Endometrium (tissue), 2 donors: ENCODE data around the gene RER1.

Experiments
- FAIRE-seq: peaks from 2 replicates; lab custom pipeline; 2012; peaks lifted over from hg19 to GRCh38; lab: Jason Lieb, UNC
- donor health status: control.
- donor health status: control.

The RER1 gene

GRCh38 chr1:2407991-2408275, 16.3 kb downstream of the RER1 start:
- no peak for FAIRE-seq

- no peak for FAIRE-seq
These were observed 16.8 kb downstream of the RER1 start for GRCh38 chr1:2408456-2408855.

- FAIRE-seq = no peak
These were observed 17.2 kb downstream of the RER1 start for GRCh38 chr1:2408859-2409276.

- no peak for FAIRE-seq
These were observed 18.1 kb downstream of the RER1 start for GRCh38 chr1:2409745-2410144.

- no peak for FAIRE-seq
These were observed 20.3 kb downstream of the RER1 start for GRCh38 chr1:2411801-2412394.

GRCh38 chr1:2412395-2412772, 20.7 kb downstream of the RER1 start, which contains the start of gene PEX10:
Gene PEX10, minus strand, starts transcription at chr1:2412564. Its CDS starts 62 bp downstream, at chr1:2412502.
- no peak for FAIRE-seq

GRCh38 chr1:2412773-2413494, 21.3 kb downstream of the RER1 start:
- FAIRE-seq = no peak

GRCh38 chr1:2413495-2414296, 22.1 kb downstream of the RER1 start:
- FAIRE-seq = no peak

- FAIRE-seq = no peak
These were observed 22.8 kb downstream of the RER1 start for GRCh38 chr1:2414297-2414958.

GRCh38 chr1:2415337-2415736, 23.7 kb downstream of the RER1 start:
- FAIRE-seq = no peak

GRCh38 chr1:2415801-2416208, 24.2 kb downstream of the RER1 start:
- no peak for FAIRE-seq

- no peak for FAIRE-seq
These were observed 24.8 kb downstream of the RER1 start for GRCh38 chr1:2416403-2416802.

- FAIRE-seq = no peak
These were observed 25.6 kb downstream of the RER1 start for GRCh38 chr1:2417083-2417832.

- no peak for FAIRE-seq
These were observed 26.2 kb downstream of the RER1 start for GRCh38 chr1:2417833-2418225.

GRCh38 chr1:2418791-2419320, 27.2 kb downstream of the RER1 start:
- FAIRE-seq = no peak

- FAIRE-seq = no peak
These were observed 27.8 kb downstream of the RER1 start for GRCh38 chr1:2419416-2419815.

- FAIRE-seq = no peak
These were observed 30.9 kb downstream of the RER1 start for GRCh38 chr1:2422523-2422922.

GRCh38 chr1:2425892-2426291, 34.3 kb downstream of the RER1 start:
- no peak for FAIRE-seq

- no peak for FAIRE-seq
These were observed 34.9 kb downstream of the RER1 start for GRCh38 chr1:2426540-2426939.

GRCh38 chr1:2427051-2427450, 35.4 kb downstream of the RER1 start:
- no peak for FAIRE-seq

GRCh38 chr1:2427976-2428375, 36.3 kb downstream of the RER1 start:
- no peak for FAIRE-seq

- FAIRE-seq = no peak
These were observed 36.8 kb downstream of the RER1 start for GRCh38 chr1:2428490-2428889.
